ENCODE results near the gene CDH13. TPM values are rescaled to one million over a fixed set of nuclear protein-coding genes. Genes with fewer than 3 reads are reported as not detected.

CDH13 gene
- total RNA-seq, 2 experiments from 2014 or later: not detected

GRCh38 chr16:83574388-83574787 is 947.6 kb downstream of the CDH13 start:
- H3K9me3 Mint-ChIP-seq (ENCODE audit: low read depth): no peaks in the 10 kb centered on the region
- H3K4me1 Mint-ChIP-seq: no peaks in the 10 kb centered on the region
- no peak for DNase-seq
- H3K27me3 Mint-ChIP-seq: no peaks in the 10 kb centered on the region
- ATAC-seq: no peak
- no peaks in the 10 kb centered on the region for H3K36me3 Mint-ChIP-seq
- CTCF ChIA-PET: no interaction called here
- no peak overlapping the region for H3K4me3 Mint-ChIP-seq
- no peak overlapping the region for H3K27ac Mint-ChIP-seq

- H3K36me3 Mint-ChIP-seq: no peaks in the 10 kb centered on the region
Observed at GRCh38 chr16:83577078-83577745, 950.4 kb downstream of the CDH13 start.

GRCh38 chr16:83578171-83578570 is 951.4 kb downstream of the CDH13 start:
- H3K4me1 Mint-ChIP-seq: peaks cover 4% of the 10 kb centered on the region
- H3K4me3 Mint-ChIP-seq: no peak overlapping the region
- H3K27me3 Mint-ChIP-seq: no peaks in the 10 kb centered on the region
- no peak for ATAC-seq
- no peaks in the 10 kb centered on the region for H3K36me3 Mint-ChIP-seq
- CTCF ChIA-PET: no interaction called here
- DNase-seq: no peak
- H3K27ac Mint-ChIP-seq: no peak overlapping the region
- no peaks in the 10 kb centered on the region for H3K9me3 Mint-ChIP-seq (ENCODE audit: low read depth)

More at GRCh38 chr16:83577078-83577745, 950.4 kb downstream of the CDH13 start:
- CTCF ChIA-PET: no interaction called here
- H3K4me3 Mint-ChIP-seq: no peak overlapping the region
- ATAC-seq (no peak), DNase-seq (no peak)
- H3K27ac Mint-ChIP-seq: no peak overlapping the region
- H3K27me3 Mint-ChIP-seq: no peaks in the 10 kb centered on the region
- H3K9me3 Mint-ChIP-seq (ENCODE audit: low read depth): no peaks in the 10 kb centered on the region
- peaks cover 4% of the 10 kb centered on the region for H3K4me1 Mint-ChIP-seq

GRCh38 chr16:83579027-83579426 is 952.3 kb downstream of the CDH13 start:
- Mint-ChIP-seq H3K36me3 (no peaks in the 10 kb centered on the region), H3K27me3 (no peaks in the 10 kb centered on the region), H3K27ac (no peak overlapping the region), H3K4me1 (peaks cover 4% of the 10 kb centered on the region), H3K9me3 (ENCODE audit: low read depth) (no peaks in the 10 kb centered on the region), H3K4me3 (no peak overlapping the region)
- CTCF ChIA-PET: no interaction called here
- ATAC-seq: no peak
- no peak for DNase-seq

GRCh38 chr16:83579436-83579835 is 952.7 kb downstream of the CDH13 start:
- no peaks in the 10 kb centered on the region for H3K27me3 Mint-ChIP-seq
- no peak overlapping the region for H3K4me3 Mint-ChIP-seq
- no peak for ATAC-seq
- no peak for DNase-seq
- no peak overlapping the region for H3K27ac Mint-ChIP-seq
- CTCF ChIA-PET: no interaction called here
- no peaks in the 10 kb centered on the region for H3K9me3 Mint-ChIP-seq (ENCODE audit: low read depth)
- no peaks in the 10 kb centered on the region for H3K36me3 Mint-ChIP-seq
- H3K4me1 Mint-ChIP-seq: peaks cover 4% of the 10 kb centered on the region

- peaks cover 4% of the 10 kb centered on the region for H3K4me1 Mint-ChIP-seq
- no peaks in the 10 kb centered on the region for H3K36me3 Mint-ChIP-seq
- H3K27ac Mint-ChIP-seq: no peak overlapping the region
- H3K27me3 Mint-ChIP-seq: no peaks in the 10 kb centered on the region
- ATAC-seq: no peak
- H3K4me3 Mint-ChIP-seq: no peak overlapping the region
- CTCF ChIA-PET: no interaction called here
- H3K9me3 Mint-ChIP-seq (ENCODE audit: low read depth): no peaks in the 10 kb centered on the region
- no peak for DNase-seq
Observed at GRCh38 chr16:83581082-83581481, 954.3 kb downstream of the CDH13 start.

GRCh38 chr16:83581994-83582747 is 955.4 kb downstream of the CDH13 start:
- Mint-ChIP-seq H3K4me1 (peaks cover 4% of the 10 kb centered on the region), H3K9me3 (ENCODE audit: low read depth) (no peaks in the 10 kb centered on the region), H3K27me3 (no peaks in the 10 kb centered on the region), H3K36me3 (no peaks in the 10 kb centered on the region), H3K27ac (no peak overlapping the region), H3K4me3 (no peak overlapping the region)
- no peak for ATAC-seq
- DNase-seq: no peak
- CTCF ChIA-PET: no interaction called here

GRCh38 chr16:83586036-83586435 is 959.3 kb downstream of the CDH13 start:
- Mint-ChIP-seq H3K4me3 (no peak overlapping the region), H3K36me3 (no peaks in the 10 kb centered on the region), H3K27me3 (no peaks in the 10 kb centered on the region), H3K9me3 (ENCODE audit: low read depth) (no peaks in the 10 kb centered on the region), H3K4me1 (peaks cover 2% of the 10 kb centered on the region), H3K27ac (no peak overlapping the region)
- CTCF ChIA-PET: no interaction called here
- ATAC-seq (no peak), DNase-seq (no peak)

GRCh38 chr16:83586461-83587200 is 959.9 kb downstream of the CDH13 start:
- no peaks in the 10 kb centered on the region for H3K4me1 Mint-ChIP-seq
- H3K36me3 Mint-ChIP-seq: no peaks in the 10 kb centered on the region
- ATAC-seq (no peak), DNase-seq (no peak)
- no peak overlapping the region for H3K27ac Mint-ChIP-seq
- H3K4me3 Mint-ChIP-seq: no peak overlapping the region
- H3K9me3 Mint-ChIP-seq (ENCODE audit: low read depth): no peaks in the 10 kb centered on the region
- CTCF ChIA-PET: no interaction called here
- H3K27me3 Mint-ChIP-seq: no peaks in the 10 kb centered on the region

- no peaks in the 10 kb centered on the region for H3K27me3 Mint-ChIP-seq
- H3K9me3 Mint-ChIP-seq (ENCODE audit: low read depth): no peaks in the 10 kb centered on the region
- ATAC-seq: no peak
- CTCF ChIA-PET: no interaction called here
- H3K27ac Mint-ChIP-seq: no peak overlapping the region
- H3K4me1 Mint-ChIP-seq: no peaks in the 10 kb centered on the region
- no peaks in the 10 kb centered on the region for H3K36me3 Mint-ChIP-seq
- no peak for DNase-seq
- no peak overlapping the region for H3K4me3 Mint-ChIP-seq
Observed at GRCh38 chr16:83587201-83587600, 960.4 kb downstream of the CDH13 start.

GRCh38 chr16:83588070-83588469 is 961.3 kb downstream of the CDH13 start:
- ATAC-seq (no peak), DNase-seq (no peak)
- CTCF ChIA-PET: no interaction called here
- Mint-ChIP-seq H3K4me3 (no peak overlapping the region), H3K36me3 (no peaks in the 10 kb centered on the region), H3K4me1 (no peaks in the 10 kb centered on the region), H3K9me3 (ENCODE audit: low read depth) (no peaks in the 10 kb centered on the region), H3K27ac (no peak overlapping the region), H3K27me3 (no peaks in the 10 kb centered on the region)

GRCh38 chr16:83589576-83589975 is 962.8 kb downstream of the CDH13 start:
- CTCF ChIA-PET: no interaction called here
- H3K9me3 Mint-ChIP-seq (ENCODE audit: low read depth): no peaks in the 10 kb centered on the region
- ATAC-seq: no peak

GRCh38 chr16:83592778-83593177 is 966.0 kb downstream of the CDH13 start:
- no peak for ATAC-seq
- CTCF ChIA-PET: no interaction called here
- DNase-seq: no peak
- Mint-ChIP-seq H3K27ac (no peak overlapping the region), H3K27me3 (no peaks in the 10 kb centered on the region), H3K9me3 (ENCODE audit: low read depth) (no peaks in the 10 kb centered on the region), H3K4me1 (no peaks in the 10 kb centered on the region), H3K36me3 (no peaks in the 10 kb centered on the region), H3K4me3 (no peak overlapping the region)

More at GRCh38 chr16:83589576-83589975, 962.8 kb downstream of the CDH13 start:
- Mint-ChIP-seq H3K4me3 (no peak overlapping the region), H3K27ac (no peak overlapping the region), H3K4me1 (no peaks in the 10 kb centered on the region), H3K36me3 (no peaks in the 10 kb centered on the region), H3K27me3 (no peaks in the 10 kb centered on the region)
- no peak for DNase-seq

Data from activated CD8-positive, alpha-beta memory T cell treated with anti-CD3 and anti-CD28 coated beads, Interleukin-2, amount 10 ng/mL, durations not matched to agents 7 days and 5 days (primary cell).